MM.1S (cell line): Measurements from ENCODE around the gene CYRIA.

Experiments used
- EZH2 ChIP-seq: fragments of 300-600 bp; sonication (generic); optimal IDR thresholded peaks from 2 replicates; pipeline ENCODE3; 2017; ENCODE audit warnings: low read depth, mild to moderate bottlenecking, antibody characterized with exemption, low read length, mixed read lengths
- TF ChIP-seq, protein P1 (sequence below): fragments of 300-600 bp; sonication (generic); IDR thresholded peaks from 2 replicates; pipeline ENCODE4 v1.5.1; 2016; ENCODE audit warnings: antibody characterized with exemption, low read length, mixed read lengths

DNA sequence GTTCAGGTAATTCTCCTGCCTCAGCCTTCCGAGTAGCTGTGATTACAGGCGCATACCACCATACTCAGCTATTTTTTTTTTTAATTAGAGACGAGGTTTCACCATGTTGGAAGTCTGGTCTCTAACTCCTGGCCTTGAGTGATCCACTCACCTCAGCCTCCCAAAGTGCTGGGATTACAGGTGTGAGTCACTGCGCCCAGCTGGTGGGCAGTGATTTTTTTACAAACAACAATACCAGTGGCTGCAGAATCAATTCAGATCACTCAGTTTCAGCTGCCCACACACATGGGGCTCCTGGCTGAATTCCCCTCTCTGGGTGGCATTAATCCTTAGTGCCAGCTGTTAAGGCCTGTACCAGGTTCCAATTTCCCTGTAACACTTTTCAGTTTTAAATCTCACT, 13.3 kb upstream of the CYRIA start:
- TF ChIP-seq, protein P1, sequence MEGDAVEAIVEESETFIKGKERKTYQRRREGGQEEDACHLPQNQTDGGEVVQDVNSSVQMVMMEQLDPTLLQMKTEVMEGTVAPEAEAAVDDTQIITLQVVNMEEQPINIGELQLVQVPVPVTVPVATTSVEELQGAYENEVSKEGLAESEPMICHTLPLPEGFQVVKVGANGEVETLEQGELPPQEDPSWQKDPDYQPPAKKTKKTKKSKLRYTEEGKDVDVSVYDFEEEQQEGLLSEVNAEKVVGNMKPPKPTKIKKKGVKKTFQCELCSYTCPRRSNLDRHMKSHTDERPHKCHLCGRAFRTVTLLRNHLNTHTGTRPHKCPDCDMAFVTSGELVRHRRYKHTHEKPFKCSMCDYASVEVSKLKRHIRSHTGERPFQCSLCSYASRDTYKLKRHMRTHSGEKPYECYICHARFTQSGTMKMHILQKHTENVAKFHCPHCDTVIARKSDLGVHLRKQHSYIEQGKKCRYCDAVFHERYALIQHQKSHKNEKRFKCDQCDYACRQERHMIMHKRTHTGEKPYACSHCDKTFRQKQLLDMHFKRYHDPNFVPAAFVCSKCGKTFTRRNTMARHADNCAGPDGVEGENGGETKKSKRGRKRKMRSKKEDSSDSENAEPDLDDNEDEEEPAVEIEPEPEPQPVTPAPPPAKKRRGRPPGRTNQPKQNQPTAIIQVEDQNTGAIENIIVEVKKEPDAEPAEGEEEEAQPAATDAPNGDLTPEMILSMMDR = no peak
- no peak for TF ChIP-seq EZH2
